H9 (cell line): ENCODE measurements around the gene MIGA1. TPM values are rescaled to one million over a fixed set of nuclear protein-coding genes. Genes with fewer than 3 reads are reported as not detected.

ENCODE experiments used
- DNase-seq: peaks from one replicate; pipeline ENCODE4 v3.0.0-alpha.2; 2017
- H2AFZ ChIP-seq: one replicate; pipeline ENCODE4 v1.6.1; 2013; ENCODE audit warnings: mild to moderate bottlenecking, low read length, control low read depth, moderate library complexity
- H2AK5ac ChIP-seq: 2 replicates; pipeline ENCODE4 v1.6.1; 2013; ENCODE audit warnings: low read length, control low read depth, mixed read lengths; ENCODE audit not compliant: insufficient read length
- H2BK120ac ChIP-seq: one replicate; pipeline ENCODE4 v1.6.1; 2013; ENCODE audit warnings: low read depth, mild to moderate bottlenecking, low read length, control low read depth, inconsistent platforms; ENCODE audit not compliant: poor library complexity, severe bottlenecking
- H2BK12ac ChIP-seq: 2 replicates; pipeline ENCODE4 v1.6.1; 2013; ENCODE audit warnings: low read length, control low read depth, mixed read lengths, low read depth; ENCODE audit not compliant: insufficient read length
- H2BK15ac ChIP-seq: 2 replicates; pipeline ENCODE4 v1.6.1; 2013; ENCODE audit warnings: low read depth, low read length, control low read depth
- H2BK20ac ChIP-seq: one replicate; pipeline ENCODE4 v1.6.1; 2013; ENCODE audit warnings: low read depth, mild to moderate bottlenecking, low read length, control low read depth, inconsistent platforms; ENCODE audit not compliant: poor library complexity, severe bottlenecking
- H2BK5ac ChIP-seq: 2 replicates; pipeline ENCODE4 v1.6.1; 2013; ENCODE audit warnings: low read length, control low read depth, mixed read lengths; ENCODE audit not compliant: insufficient read length
- H3K14ac ChIP-seq: 2 replicates; pipeline ENCODE4 v1.6.1; 2013; ENCODE audit warnings: low read length, control low read depth; ENCODE audit not compliant: insufficient read depth
- H3K18ac ChIP-seq: 2 replicates; pipeline ENCODE4 v1.6.1; 2013; ENCODE audit warnings: low read depth, mild to moderate bottlenecking, mixed read lengths, low read length, control low read depth; ENCODE audit not compliant: insufficient read length
- H3K23ac ChIP-seq: 2 replicates; pipeline ENCODE4 v1.6.1; 2013; ENCODE audit warnings: low read length, control low read depth, mixed read lengths, low read depth; ENCODE audit not compliant: insufficient read length
- H3K23me2 ChIP-seq: 2 replicates; pipeline ENCODE4 v1.6.1; 2013; ENCODE audit warnings: low read depth, mild to moderate bottlenecking, mixed read lengths, low read length, control low read depth; ENCODE audit not compliant: insufficient read length, poor library complexity, severe bottlenecking
- H3K27ac ChIP-seq: 2 replicates; pipeline ENCODE4 v1.5.1; 2013; ENCODE audit warnings: low read length, control low read depth, mixed read lengths, low read depth; ENCODE audit not compliant: insufficient read length
- H3K27me3 ChIP-seq: 2 replicates; pipeline ENCODE4 v1.6.1; 2013; ENCODE audit warnings: low read length, control low read depth, inconsistent platforms; ENCODE audit not compliant: insufficient read depth
- H3K4ac ChIP-seq: 2 replicates; pipeline ENCODE4 v1.6.1; 2013; ENCODE audit warnings: low read depth, mild to moderate bottlenecking, control low read depth, inconsistent platforms, low read length, moderate library complexity
- H3K4me1 ChIP-seq: 2 replicates; pipeline ENCODE4 v1.6.1; 2013; ENCODE audit warnings: low read length, control low read depth, inconsistent platforms; ENCODE audit not compliant: insufficient read depth
- H3K4me2 ChIP-seq: 2 replicates; pipeline ENCODE4 v1.6.1; 2013; ENCODE audit warnings: low read length, control low read depth, mixed read lengths; ENCODE audit not compliant: insufficient read length, insufficient read depth
- H3K56ac ChIP-seq: 2 replicates; pipeline ENCODE4 v1.6.1; 2013; ENCODE audit warnings: low read depth, mild to moderate bottlenecking, mixed read lengths, low read length, control low read depth; ENCODE audit not compliant: insufficient read length
- H3K79me1 ChIP-seq: 2 replicates; pipeline ENCODE4 v1.6.1; 2013; ENCODE audit warnings: low read depth, mild to moderate bottlenecking, moderate library complexity, low read length, control low read depth, inconsistent platforms; ENCODE audit not compliant: insufficient read depth, poor library complexity, severe bottlenecking
- H3K79me2 ChIP-seq: 2 replicates; pipeline ENCODE4 v1.6.1; 2013; ENCODE audit warnings: low read length, control low read depth, inconsistent platforms; ENCODE audit not compliant: insufficient read depth
- H3K9ac ChIP-seq: 2 replicates; pipeline ENCODE4 v1.6.1; 2013; ENCODE audit warnings: low read length, control low read depth, mixed read lengths; ENCODE audit not compliant: insufficient read length; ENCODE audit errors: extremely low read depth
- H3K9me3 ChIP-seq: one replicate; pipeline ENCODE4 v1.6.1; 2013; ENCODE audit warnings: low read depth, low read length, inconsistent platforms; ENCODE audit not compliant: control insufficient read depth
- H3T11ph ChIP-seq: one replicate; pipeline ENCODE4 v1.6.1; 2013; ENCODE audit warnings: mild to moderate bottlenecking, low read length, control low read depth, inconsistent platforms
- H4K20me1 ChIP-seq: one replicate; pipeline ENCODE4 v1.6.1; 2013; ENCODE audit not compliant: control insufficient read depth, insufficient read length, insufficient read depth
- H4K5ac ChIP-seq: 2 replicates; pipeline ENCODE4 v1.6.1; 2013; ENCODE audit warnings: low read depth, mild to moderate bottlenecking, mixed read lengths, low read length, control low read depth; ENCODE audit not compliant: insufficient read length
- H4K8ac ChIP-seq: replicated peaks from 2 replicates; pipeline ENCODE4 v1.6.1; 2013; ENCODE audit warnings: low read length, control low read depth, mixed read lengths, low read depth; ENCODE audit not compliant: insufficient read length
- H4K91ac ChIP-seq: 2 replicates; pipeline ENCODE4 v1.6.1; 2013; ENCODE audit warnings: low read depth, mild to moderate bottlenecking, moderate library complexity, mixed read lengths, low read length, control low read depth; ENCODE audit not compliant: insufficient read length
- H3K27ac Mint-ChIP-seq, 3 experiments: 2 replicates in 2 of 3; 3 replicates in 1 of 3; pipeline ENCODE4 v1.8.0; 2020 to 2021; ENCODE audit warnings: mixed read lengths in 3 of 3, mild to moderate bottlenecking in 1 of 3, moderate library complexity in 1 of 3
- H3K27me3 Mint-ChIP-seq: 2 replicates; pipeline ENCODE4 v1.8.0; 2021; ENCODE audit warnings: low read depth, mild to moderate bottlenecking, moderate library complexity, mixed read lengths
- H3K36me3 Mint-ChIP-seq, 3 experiments: 2 replicates in 2 of 3; 3 replicates in 1 of 3; pipeline ENCODE4 v1.8.0; 2020 to 2021; ENCODE audit warnings: low read depth in 3 of 3, mixed read lengths in 3 of 3; ENCODE audit not compliant: insufficient read depth in 1 of 3
- H3K4me1 Mint-ChIP-seq, 2 experiments: 2 replicates each; pipeline ENCODE4 v1.8.0; 2020; ENCODE audit warnings: mixed read lengths in 2 of 2
- H3K4me3 Mint-ChIP-seq, 2 experiments: 2 replicates in 1 of 2; 3 replicates in 1 of 2; pipeline ENCODE4 v1.8.0; 2020 to 2021; ENCODE audit warnings: mild to moderate bottlenecking in 2 of 2, mixed read lengths in 2 of 2, moderate library complexity in 1 of 2
- H3K9me3 Mint-ChIP-seq, 2 experiments: 2 replicates in 1 of 2; 3 replicates in 1 of 2; pipeline ENCODE4 v1.8.0; 2020; ENCODE audit warnings: mild to moderate bottlenecking in 2 of 2, mixed read lengths in 2 of 2, moderate library complexity in 1 of 2
- CTCF ChIP-seq: fragments of 200-600 bp; sonication (generic); conservative IDR thresholded peaks from 3 replicates; pipeline ENCODE4 v1.8.0; 2021; ENCODE audit warnings: antibody characterized with exemption, mild to moderate bottlenecking
- WGBS: extraction: QIAGEN DNeasy Blood & Tissue Kit; methylation state at CpG from one replicate; pipeline ENCODE4 v1.1.7; 2013; ENCODE audit warnings: missing lambda C conversion rate, low lambda C conversion rate, mixed read lengths; ENCODE audit not compliant: insufficient read length; ENCODE audit errors: extremely low coverage; 5-methylcytosine and 5-hydroxymethylcytosine counted together
- total RNA-seq: library from RNA; stranded (reverse); gene quantifications from 2 replicates; pipeline ENCODE4 v1.2.1, GENCODE V29; 2021

MIGA1 gene
- total RNA-seq, 1 experiment from 2014 or later = 6.3 TPM

DNA sequence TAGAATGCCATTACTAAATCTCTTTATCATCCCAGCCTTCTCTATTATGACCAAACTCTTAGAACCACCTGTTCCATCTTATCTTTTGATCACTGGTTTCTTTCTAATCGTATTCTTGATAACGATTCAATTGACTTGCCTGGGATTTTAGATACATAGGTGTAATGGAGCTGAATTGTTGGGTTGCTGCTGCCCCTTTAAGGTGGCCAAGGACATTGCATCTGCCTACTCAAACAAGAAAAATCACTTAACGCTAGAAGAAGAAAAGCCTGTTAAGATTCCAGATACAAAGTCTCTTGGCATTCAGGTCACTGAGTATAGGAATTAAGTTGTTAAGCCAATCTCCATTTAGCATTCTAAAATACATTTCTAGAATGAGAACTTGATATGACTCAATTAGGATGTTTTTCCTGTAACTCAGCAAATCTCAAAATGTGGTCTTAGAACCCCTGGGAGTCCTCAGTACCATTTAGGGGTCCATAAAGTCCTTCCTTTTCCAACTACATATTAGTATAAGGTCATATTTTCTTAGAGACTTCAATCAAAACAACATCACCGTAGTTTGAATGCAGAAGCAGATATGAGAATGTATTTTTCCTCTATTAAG, 121.3 kb downstream of the MIGA1 start:
- Mint-ChIP-seq H3K4me3 (no peak overlapping the region), H3K36me3 (no peaks in the 10 kb centered on the region), H3K4me1 (no peaks in the 10 kb centered on the region), H3K27me3 (no peaks in the 10 kb centered on the region), H3K9me3 (peaks cover 2 to 3% of the 10 kb centered on the region in 2 experiments; a peak in 3 of 5 replicates), H3K27ac (no peak overlapping the region)
- no peak overlapping the region for H2BK20ac ChIP-seq
- no peak overlapping the region for H3K23ac ChIP-seq
- no CpG with 5 or more reads among the region's 4 CpGs for WGBS
- no peak overlapping the region for H3T11ph ChIP-seq
- no peak overlapping the region for H3K9ac ChIP-seq
- H2AK5ac ChIP-seq = no peak overlapping the region
- no peaks in the 10 kb centered on the region for H4K20me1 ChIP-seq
- H3K9me3 ChIP-seq = no peaks in the 10 kb centered on the region
- no peak overlapping the region for H3K56ac ChIP-seq
- H3K18ac ChIP-seq = no peak overlapping the region
- peak; percentile 82 for TF ChIP-seq CTCF
- H4K8ac ChIP-seq = no peak overlapping the region
- H2BK5ac ChIP-seq = no peak overlapping the region
- H3K4me2 ChIP-seq = no peak overlapping the region
- no peak overlapping the region for H4K5ac ChIP-seq
- no peaks in the 10 kb centered on the region for H3K4me1 ChIP-seq
- no peak overlapping the region for H2BK12ac ChIP-seq
- H3K79me1 ChIP-seq = no peaks in the 10 kb centered on the region
- H2BK15ac ChIP-seq = no peak overlapping the region
- DNase-seq = peak; percentile 47
- H3K23me2 ChIP-seq = no peaks in the 10 kb centered on the region
- no peaks in the 10 kb centered on the region for H3K79me2 ChIP-seq
- H3K4ac ChIP-seq = no peak overlapping the region
- H3K27me3 ChIP-seq = no peaks in the 10 kb centered on the region
- H3K14ac ChIP-seq = no peak overlapping the region
- H2BK120ac ChIP-seq = no peak overlapping the region
- no peak overlapping the region for H4K91ac ChIP-seq
- no peak overlapping the region for H2AFZ ChIP-seq
- no peak overlapping the region for H3K27ac ChIP-seq
